ENCODE results near the gene SIDT2.

SIDT2 gene

DNA sequence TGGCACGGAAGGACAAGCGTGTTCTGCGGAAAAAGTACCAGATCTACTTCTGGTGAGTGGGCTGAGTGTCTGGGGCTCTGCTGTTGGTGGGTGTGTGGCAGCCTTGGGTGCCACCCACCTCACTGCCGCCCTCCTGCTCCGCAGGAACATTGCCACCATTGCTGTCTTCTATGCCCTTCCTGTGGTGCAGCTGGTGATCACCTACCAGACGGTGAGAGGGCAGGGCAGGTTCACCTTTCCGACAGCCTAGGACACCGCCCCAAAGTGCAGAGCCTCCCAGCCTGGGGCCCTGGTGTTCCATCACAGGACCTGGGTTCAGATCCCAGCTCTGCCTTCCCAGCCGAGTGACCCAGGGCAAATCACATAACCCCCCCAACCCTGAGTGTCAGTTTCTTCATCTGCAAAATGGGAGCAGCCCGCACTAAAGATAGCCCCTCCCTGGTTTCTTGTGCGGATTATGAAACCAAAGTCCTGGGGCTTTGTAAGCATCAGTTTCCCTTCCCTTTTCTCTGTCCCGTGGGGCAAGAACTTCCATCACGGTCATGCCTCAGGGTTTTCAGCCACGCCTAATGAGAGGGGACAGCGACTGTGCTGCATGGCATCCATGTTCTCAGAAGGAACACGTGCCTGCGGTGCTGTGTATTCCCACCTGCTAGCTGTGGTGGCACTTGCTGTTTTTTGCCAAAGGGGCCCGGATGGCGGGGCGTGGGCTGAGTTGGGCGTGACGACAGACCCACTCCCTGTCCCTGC, 10.8 kb downstream of the SIDT2 start:
- no peak for DNase-seq (ENCODE audit: low read depth)

DNA sequence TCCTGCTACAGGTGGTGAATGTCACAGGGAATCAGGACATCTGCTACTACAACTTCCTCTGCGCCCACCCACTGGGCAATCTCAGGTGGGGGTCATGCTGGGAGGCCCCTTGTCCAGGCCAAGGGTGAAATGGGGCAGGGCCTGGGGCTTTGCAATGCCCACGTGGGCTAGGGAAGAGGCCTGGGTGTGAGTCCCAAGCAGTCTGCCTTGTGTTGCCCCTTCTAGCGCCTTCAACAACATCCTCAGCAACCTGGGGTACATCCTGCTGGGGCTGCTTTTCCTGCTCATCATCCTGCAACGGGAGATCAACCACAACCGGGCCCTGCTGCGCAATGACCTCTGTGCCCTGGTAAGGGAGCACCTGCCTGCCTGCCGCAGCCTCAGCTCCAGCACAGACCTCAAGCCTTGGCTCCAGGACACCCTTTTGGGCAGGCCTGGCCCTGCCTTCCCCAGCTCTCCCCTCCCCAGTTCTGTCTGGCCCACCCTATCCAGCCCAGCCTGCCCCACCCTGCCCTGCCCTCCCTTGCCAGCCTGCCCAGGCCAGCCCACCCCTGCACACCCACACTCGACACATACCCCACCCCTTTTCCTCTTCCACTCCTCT, 11.5 kb downstream of the SIDT2 start:
- DNase-seq (ENCODE audit: low read depth): no peak

DNA sequence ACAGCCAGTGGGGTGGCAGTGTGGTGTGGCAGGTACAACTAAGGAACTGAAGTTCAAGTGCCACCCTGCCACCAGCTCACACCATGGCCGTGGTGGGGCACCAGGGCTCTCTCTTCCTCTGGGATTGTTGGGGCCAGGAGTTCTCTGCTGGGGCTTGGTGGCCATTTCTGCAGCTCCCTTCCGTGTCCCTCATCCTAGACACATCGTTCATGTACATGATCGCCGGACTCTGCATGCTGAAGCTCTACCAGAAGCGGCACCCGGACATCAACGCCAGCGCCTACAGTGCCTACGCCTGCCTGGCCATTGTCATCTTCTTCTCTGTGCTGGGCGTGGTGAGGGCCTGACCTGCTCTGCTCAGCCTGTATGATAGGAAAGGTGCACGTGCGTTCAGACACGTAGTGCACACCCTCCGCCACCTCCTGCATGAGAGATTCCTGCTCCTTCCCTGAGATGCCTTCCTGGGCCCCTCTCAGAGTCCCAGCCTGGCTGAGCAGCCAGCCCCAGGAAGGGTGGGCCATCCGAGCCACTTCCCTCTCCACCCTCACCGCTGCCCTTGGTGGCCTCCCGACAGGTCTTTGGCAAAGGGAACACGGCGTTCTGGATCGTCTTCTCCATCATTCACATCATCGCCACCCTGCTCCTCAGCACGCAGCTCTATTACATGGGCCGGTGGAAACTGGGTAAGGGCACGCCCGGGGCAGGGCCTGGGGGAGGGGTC, 13.3 kb downstream of the SIDT2 start:
- no peak for DNase-seq (ENCODE audit: low read depth)

DNA sequence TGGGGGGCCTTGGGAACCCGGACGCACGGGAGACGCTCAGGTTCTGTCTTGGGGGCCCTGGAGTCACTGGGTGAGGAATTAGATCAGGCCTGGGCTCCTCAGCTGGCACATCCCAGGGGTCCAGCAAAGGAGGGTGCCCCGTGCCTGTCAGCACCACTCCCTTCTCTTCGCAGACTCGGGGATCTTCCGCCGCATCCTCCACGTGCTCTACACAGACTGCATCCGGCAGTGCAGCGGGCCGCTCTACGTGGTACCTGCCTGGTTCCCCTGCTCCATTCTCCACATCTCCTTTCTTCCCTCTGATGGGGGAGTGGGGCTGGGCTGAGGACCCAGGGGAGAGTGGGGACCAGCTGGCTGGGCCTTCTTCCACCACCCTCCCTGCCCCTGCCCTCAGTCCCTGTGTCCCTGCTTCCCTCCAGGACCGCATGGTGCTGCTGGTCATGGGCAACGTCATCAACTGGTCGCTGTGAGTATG, 13.9 kb downstream of the SIDT2 start:
- DNase-seq (ENCODE audit: low read depth): no peak

DNA sequence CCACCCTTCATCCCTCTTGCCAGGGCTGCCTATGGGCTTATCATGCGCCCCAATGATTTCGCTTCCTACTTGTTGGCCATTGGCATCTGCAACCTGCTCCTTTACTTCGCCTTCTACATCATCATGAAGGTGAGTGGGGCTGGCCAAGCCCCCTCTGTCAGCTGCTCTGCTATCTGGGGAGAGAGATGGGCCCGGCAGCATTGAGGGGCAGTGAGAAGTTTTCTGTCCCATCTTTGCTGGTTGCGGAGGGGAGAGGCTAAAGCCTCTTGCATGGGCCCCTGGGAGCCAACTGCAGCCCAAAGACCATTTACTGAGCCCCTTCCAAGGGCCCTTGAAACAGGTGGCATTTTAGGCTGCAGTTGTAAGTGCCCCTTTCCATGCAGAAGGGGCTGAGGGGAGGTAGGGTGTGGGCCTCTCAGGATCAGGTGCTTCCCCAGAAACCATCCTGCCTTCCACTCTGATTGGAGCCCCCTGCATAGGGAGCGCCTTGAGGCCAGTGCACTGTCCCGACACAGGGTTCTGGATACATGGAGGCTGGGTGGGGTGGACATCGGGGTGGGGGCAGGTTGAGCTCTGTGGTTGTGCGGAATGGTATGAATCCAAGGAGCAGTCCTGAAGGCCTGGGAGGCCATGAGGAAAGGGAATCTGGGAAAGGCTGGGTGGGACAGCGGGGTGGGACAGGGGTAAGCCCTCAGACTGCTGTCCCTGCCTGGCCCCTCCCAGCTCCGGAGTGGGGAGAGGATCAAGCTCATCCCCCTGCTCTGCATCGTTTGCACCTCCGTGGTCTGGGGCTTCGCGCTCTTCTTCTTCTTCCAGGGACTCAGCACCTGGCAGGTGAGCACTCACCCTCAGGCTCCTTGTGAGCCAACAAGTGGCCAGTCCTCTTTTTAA, 14.8 kb downstream of the SIDT2 start:
- no peak for DNase-seq (ENCODE audit: low read depth)

DNA sequence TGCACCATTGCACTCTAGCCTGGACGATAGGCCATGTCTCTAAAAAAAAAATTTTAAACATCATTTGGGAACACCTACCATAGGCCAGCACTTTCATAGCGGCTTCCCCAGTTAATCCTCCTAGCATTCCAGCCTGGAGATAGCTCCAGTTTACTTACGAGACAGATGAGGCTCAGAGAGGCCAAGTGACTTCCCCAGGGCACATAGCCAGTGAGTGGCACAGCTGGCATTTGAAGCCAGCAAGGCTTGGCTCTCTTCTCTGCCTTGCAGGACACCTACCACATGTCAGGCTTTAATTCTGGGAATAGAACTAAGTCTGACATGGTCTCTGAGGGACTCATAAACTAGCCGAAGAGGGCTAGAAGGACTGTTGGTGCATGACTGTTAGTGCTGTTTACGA, 15.7 kb downstream of the SIDT2 start:
- no peak for DNase-seq (ENCODE audit: low read depth)

DNA sequence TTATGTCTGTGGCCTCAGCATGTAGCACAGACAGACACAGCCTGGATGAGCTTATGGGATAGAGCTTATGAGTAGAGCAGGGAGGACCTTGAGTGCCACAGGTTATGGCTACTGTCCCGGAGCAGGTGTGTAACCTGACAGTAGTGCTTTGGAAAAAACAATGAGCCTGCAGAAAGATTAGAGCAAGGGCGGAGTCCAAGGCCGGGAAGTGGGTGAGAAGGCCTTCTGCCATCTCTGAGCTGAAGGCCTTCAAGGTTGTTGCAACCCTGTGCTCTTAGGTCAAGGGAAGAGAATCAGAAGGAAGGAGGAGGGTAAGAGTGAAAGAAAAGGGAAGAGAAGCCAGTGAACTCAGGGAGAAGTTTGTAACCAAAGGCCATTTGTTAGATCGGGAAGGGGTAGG, 16.7 kb downstream of the SIDT2 start:
- no peak for DNase-seq (ENCODE audit: low read depth)

DNA sequence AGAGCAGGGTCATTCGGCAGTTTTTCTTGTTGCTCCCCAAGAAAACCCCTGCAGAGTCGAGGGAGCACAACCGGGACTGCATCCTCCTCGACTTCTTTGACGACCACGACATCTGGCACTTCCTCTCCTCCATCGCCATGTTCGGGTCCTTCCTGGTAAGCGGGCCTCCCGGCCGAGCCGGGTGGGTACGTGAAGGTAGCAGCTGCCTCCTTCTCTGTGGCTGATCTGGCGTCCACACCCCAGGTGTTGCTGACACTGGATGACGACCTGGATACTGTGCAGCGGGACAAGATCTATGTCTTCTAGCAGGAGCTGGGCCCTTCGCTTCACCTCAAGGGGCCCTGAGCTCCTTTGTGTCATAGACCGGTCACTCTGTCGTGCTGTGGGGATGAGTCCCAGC, 17.2 kb downstream of the SIDT2 start:
- DNase-seq (ENCODE audit: low read depth): no peak

DNA sequence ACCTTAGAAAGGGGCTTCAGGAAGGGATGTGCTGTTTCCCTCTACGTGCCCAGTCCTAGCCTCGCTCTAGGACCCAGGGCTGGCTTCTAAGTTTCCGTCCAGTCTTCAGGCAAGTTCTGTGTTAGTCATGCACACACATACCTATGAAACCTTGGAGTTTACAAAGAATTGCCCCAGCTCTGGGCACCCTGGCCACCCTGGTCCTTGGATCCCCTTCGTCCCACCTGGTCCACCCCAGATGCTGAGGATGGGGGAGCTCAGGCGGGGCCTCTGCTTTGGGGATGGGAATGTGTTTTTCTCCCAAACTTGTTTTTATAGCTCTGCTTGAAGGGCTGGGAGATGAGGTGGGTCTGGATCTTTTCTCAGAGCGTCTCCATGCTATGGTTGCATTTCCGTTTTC, 18.5 kb downstream of the SIDT2 start:
- no peak for DNase-seq (ENCODE audit: low read depth)

DNA sequence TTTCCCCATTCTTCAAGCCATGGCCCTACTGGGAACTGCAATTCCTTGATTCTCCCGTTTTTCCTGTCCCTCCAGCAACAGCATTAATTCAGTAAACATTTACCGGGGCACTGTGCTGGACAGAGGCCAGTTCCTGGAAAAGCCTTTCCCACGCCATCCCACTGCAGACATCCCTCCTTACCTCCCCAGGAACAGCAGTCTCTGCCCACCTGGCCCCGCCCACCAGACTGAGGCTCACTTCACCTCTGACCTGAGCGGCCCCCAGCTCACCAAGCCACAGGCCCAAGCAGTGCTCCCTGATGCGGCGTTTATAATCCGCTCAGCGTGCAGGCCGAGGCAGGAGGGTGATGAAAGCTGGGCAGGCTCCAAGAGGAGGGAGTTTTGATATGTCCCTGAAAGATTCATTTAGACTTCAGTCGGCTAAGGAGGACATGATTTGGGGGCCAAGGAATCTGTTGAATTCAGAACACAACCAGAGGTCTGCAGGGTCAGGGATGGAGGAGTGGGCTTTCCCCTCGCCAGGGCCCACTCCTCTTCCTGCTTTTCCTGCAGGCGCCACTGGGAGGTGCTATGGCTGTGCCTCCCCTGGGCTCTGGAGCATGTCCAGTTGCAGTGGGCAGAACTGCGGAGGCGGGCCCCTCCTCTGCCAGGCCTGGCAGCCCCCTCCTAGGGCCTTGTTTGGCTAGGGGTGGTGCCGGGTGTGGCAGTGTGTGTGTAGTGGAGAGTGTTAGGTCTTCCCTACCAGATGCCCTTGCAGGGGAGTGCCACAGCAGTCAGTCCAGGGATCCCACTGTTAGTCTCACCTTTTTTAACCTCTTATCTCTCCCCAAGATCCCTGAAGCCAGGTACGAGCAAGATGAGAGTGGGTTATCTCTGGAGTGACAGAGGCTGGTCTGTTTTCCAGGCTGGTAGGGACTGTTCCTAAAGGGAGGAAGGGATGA, 19.2 kb downstream of the SIDT2 start:
- no peak for DNase-seq (ENCODE audit: low read depth)

DNA sequence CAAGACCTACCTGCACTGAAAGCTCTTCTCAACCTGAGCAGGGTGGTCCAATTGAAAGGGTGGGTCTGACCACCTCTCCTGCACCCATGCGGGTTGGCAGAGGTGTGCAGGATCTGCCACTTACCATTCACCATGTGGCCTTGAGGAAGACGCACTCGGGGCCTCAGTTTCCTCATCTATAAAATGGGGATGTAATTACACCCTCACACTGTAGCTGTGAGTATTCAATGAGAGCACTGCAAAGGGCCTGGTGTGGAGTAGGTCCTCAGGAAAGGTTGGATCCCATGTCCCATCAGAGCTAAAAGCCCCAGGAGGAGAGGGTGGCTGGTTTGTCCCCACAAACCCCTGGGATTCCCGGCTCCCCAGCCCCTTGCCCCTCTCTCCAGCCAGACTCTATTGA, 20.1 kb downstream of the SIDT2 start:
- no peak for DNase-seq (ENCODE audit: low read depth)

DNA sequence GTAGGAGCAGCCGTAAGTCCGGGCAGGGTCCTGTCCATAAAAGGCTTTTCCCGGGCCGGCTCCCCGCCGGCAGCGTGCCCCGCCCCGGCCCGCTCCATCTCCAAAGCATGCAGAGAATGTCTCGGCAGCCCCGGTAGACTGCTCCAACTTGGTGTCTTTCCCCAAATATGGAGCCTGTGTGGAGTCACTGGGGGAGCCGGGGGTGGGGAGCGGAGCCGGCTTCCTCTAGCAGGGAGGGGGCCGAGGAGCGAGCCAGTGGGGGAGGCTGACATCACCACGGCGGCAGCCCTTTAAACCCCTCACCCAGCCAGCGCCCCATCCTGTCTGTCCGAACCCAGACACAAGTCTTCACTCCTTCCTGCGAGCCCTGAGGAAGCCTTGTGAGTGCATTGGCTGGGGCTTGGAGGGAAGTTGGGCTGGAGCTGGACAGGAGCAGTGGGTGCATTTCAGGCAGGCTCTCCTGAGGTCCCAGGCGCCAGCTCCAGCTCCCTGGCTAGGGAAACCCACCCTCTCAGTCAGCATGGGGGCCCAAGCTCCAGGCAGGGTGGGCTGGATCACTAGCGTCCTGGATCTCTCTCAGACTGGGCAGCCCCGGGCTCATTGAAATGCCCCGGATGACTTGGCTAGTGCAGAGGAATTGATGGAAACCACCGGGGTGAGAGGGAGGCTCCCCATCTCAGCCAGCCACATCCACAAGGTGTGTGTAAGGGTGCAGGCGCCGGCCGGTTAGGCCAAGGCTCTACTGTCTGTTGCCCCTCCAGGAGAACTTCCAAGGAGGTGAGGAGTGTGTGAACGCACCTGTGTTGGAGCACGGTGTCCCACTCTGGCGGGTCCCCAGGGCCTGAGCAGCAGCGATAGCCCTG, 20.7 kb downstream of the SIDT2 start, which contains the start of gene TAGLN:
TSS of gene TAGLN (plus strand) at position 318 of the 863 bp plus-strand sequence. CDS start 3,644 bp downstream, outside the sequence.
- no peak for DNase-seq (ENCODE audit: low read depth)

DNA sequence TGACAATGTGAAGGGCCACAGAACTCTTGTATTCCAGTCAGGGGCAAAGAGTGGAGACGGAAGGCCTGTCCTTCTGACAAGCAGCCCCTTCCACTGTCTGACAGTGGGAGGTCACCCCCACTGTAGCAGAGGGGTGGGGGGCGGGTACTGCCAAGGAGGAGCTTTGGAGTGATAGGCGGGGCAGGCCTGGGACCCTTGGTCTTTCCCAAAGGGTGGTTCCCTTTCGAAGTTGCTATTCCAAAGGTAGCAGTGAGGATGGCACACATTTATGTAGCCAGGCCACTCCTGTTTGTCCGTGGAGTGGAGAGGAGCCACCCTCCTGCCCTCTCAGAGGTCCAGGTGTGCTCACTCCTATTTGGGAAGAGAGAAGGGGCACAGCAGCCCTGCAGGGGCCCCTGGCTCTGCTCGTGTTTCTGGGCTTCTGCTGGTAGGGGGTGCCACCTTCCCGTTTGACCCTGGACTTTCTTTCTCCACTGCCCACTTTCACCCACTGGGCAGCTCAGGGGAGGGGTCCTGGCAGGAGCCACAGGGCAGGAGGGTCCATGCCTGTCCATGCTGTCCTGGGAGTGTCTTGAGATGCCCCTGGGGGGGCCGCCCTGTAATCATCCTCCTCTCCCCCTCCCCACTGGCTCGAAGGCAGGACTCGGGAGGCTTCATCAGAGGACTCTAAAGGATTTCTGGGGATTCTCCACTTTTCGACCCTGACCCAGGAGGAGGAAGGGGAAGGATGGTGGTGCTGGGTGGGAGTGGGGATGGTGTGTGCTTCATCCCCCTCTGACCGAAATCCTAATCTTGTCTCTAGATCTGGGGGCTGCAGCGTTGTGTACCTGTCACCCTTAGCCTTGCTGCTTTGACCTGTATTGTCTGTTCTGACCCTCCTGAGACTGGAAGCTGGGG, 21.6 kb downstream of the SIDT2 start:
- no peak for DNase-seq (ENCODE audit: low read depth)

DNA sequence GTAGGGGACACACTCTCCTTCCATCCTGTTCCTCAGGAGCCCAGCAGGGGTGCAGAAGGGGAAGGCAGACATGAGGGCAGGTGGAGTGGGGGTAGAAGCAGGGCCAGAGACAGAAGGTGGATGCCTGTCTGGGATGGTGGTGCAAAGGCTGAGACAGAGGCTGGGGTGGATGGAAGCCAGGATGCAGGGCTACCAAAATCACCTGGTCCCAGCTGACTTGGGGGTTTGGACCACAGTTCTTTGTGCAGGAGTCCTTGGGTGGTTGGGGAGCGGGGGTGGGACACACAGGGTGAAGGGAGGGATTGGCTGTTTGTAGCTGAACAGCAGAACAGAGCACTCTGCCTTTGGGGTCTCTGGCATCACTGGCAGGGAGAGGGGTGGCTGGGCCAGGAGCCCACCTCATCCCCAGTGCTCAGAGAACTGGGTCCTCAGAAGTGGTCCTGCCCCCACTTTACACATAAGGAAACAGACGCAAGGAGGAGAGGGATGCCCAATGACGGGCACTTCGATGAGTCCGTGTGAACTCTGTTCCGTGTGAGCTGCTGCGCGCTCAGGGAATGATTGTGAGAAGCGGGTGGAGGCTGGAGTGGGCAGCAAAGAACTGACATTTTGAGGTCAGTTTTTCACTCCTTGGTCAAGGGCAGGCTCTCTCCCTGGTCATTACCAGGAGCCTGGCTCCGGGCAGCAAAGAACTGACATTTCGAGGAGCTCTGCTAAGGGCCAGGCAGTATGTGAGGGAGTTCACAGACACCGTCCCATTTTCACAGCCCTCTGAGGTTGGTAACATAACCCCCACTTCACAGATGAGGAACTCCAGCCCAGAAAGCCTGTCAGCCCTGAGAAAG, 22.5 kb downstream of the SIDT2 start:
- DNase-seq (ENCODE audit: low read depth): no peak

DNA sequence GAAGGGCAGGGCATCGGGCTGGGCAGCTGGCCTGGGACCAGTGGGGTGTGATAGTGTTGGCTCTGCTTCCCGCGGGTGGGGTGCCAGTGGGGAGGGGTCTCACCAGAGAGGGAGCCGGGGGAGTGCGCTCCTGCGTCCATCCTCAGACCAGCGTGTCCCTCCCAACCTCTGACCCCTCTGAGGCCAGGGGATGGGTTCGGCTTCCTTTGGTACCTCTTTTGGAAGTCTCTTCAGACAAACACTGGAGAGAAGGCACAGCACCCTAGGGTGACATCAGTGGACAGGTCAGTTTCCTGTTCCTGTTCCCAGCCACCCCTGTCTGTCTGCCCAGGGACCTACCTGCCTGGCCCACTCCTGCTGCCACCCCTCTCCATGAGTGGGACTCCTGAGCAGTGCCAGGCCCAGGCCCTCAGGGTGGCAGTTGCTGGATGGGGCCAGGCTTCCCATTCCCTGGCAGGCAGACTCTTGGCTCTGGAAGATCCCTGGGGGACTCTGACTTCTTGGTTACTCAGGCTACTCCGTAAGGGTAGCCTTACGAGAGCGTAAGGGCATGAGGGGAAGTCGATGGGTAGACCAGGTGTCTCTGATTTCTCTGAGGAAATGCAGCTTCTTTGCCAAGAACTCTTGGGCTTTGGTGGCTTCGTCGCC, 23.2 kb downstream of the SIDT2 start:
- DNase-seq (ENCODE audit: low read depth): no peak

DNA sequence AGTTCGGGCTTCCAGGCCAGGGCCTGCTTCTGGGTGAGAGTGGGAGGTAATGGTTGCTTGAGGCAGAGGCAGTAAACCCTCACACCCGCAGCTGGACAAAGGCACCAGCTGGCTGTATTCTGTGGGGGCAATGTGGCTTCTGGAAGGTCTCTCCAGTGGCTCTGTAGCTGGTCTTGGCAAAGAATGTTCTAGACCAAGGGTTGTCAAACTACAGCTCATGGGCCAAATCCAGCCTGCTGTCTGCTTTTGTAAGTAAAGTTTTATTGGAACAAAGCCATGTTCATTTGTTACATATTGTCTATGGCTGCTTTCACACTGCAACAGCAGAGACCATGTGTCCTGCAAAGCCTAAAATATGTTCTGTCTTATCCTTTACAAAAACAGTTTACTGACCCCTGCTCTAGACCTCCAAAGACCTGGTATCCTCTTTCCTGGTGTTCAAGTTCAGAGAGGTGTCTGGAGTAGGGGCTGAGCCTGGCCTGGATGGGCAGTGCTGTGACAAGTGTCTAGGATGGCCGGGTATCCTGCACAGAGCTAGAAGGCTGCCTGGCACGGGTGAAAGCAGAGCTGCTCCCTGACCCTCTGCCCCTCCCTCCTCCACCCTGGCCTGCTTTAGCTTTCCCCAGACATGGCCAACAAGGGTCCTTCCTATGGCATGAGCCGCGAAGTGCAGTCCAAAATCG, 24.0 kb downstream of the SIDT2 start:
- DNase-seq (ENCODE audit: low read depth): no peak

DNA sequence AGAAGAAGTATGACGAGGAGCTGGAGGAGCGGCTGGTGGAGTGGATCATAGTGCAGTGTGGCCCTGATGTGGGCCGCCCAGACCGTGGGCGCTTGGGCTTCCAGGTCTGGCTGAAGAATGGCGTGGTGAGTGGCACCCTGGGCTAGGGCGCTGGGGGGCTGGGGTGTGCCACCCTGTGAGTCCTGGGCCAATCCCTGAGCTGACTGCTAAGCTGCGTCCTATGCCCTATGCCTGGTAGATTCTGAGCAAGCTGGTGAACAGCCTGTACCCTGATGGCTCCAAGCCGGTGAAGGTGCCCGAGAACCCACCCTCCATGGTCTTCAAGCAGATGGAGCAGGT, 24.5 kb downstream of the SIDT2 start:
- DNase-seq (ENCODE audit: low read depth): no peak

Measured in activated T-cell treated with anti-CD3 and anti-CD28 coated beads for 48 hours (primary cell).